ENCODE data around the gene PLOD1. TPM values are rescaled to one million over a fixed set of nuclear protein-coding genes. Genes with fewer than 3 reads are reported as not detected.
A peak's percentile ranks its signal among the peaks of the same experiment; 100 is the strongest.
"Not testable (repeated sequence)": the region's sequence is repeated elsewhere in the genome, so short reads cannot be mapped to it uniquely, and the experiment has no call there.

The PLOD1 gene
- 10 to 100 TPM; 10.5 to 11.1 TPM for total RNA-seq

DNA sequence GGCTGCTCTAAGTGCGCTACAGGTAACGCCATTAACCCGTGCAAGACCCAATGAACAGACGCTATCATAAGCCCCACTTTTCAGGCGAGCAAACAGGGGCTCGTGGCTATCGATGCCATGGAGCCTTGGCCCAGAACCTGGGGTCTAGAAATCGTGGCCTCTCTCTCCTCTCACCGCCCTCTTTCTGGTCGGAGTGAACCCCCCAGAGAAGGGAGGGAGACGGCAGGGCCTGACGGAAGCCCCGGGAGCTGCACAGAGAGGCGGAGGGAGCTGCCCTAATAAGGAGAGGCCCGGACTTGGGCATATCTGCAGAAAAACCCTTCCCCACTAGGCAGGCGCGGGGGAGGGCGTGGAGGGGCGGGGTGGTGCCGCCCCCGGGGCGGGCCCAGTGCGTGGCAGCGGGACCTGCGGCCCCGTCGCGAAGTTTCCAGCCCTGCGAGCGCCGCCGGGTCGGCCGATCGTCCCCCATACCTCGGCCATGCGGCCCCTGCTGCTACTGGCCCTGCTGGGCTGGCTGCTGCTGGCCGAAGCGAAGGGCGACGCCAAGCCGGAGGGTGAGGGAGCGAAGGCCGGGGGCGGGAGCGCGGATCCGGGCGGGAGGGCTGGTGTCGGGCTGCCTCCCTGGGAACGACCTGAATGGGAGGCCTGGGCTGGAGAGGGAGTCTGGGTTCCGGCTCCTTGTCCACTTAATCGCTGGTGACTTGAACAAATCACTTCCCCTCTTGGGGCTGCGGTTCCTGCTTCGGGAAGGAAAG is at the start of gene PLOD1:
Gene PLOD1, plus strand, starts transcription at position 416 of the 755 bp plus-strand sequence. Its CDS starts 63 bp downstream, at position 479.
- ChIA-PET POLR2A (interaction anchor here (1.0 kb wide), 2 partner anchors 24 to 26 kb away, joined by 3 read pairs; no protein-coding TSS in a partner anchor), CTCF (interaction anchor here (0.6 to 1.0 kb wide), 3 partner anchors 14 to 64 kb away, joined by 3 to 4 read pairs (median 3); no protein-coding TSS in a partner anchor)
- Mint-ChIP-seq H3K27me3 (no peaks in the 10 kb centered on the region), H3K4me1 (peaks cover 13% of the 10 kb centered on the region), H3K9me3 (no peaks in the 10 kb centered on the region), H3K27ac (peak within 1 kb of the TSS; percentile 79), H3K4me3 (peak within 1 kb of the TSS; percentile 79), H3K36me3 (ENCODE audit: low read depth) (no peaks in the 10 kb centered on the region)
- DNase-seq = peak; percentile 88

DNA sequence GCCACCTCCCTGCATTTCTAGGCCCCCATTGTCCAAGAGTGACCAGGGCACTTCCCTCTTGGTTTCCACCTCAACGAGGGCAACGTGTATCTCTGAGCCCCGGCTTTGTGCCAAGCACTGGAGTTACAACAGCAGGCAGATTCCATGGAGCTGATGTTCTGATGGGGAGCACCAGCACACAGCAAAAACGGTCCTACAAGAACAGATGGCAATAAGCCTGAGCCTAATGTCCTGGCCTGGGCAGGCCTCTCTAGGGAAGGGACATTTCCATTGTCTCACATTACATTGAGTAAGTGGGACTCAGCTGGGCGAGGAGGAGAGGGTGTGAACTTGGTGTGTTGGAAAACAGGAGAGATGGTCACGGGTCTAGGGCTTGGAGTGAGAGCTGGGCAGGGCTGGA is 48.6 kb upstream of the PLOD1 start:
- no peak for DNase-seq
- ChIA-PET CTCF (interaction anchor here (1.0 kb wide), 1 partner anchor 22 kb away, joined by 3 read pairs; no protein-coding TSS in a partner anchor), POLR2A (no interaction called here)
- H3K4me1 Mint-ChIP-seq = no peaks in the 10 kb centered on the region
- no peak overlapping the region for H3K27ac Mint-ChIP-seq
- H3K36me3 Mint-ChIP-seq (ENCODE audit: low read depth) = no peaks in the 10 kb centered on the region
- peaks cover 4% of the 10 kb centered on the region for H3K27me3 Mint-ChIP-seq
- no peak overlapping the region for H3K4me3 Mint-ChIP-seq
- no peaks in the 10 kb centered on the region for H3K9me3 Mint-ChIP-seq

DNA sequence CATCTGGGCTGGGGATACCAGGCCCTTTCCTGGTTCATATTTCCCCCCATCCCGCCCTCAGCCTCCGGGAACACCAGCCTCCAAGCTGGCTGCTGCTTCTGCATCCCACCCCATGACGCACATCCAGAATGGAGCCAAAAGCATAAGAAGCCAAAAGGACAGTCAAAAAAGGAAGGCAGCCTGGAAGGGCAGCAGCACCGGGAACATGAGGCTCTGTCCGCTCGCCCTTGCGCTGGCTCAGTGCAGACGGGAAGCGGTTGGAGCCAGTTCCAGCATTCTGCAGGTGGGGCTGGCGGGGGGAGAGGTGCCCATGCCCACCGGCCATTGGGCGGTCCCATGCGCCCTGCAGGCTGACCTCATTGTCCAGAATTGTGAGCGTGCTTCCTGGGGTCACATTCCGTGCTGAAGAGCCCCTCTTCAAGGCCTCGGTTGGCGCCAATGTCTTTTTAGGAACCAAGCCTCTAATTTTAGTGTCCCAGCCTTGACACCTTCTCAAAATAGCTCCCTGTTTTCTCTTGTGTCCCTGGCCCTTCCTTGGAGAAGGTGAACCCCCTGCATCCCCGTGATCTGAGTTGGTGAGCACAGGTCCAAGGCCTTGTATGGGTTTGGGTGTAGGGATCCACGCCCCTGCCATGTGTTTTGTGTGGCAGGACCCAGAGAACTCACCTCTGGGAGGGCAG is 47.4 kb upstream of the PLOD1 start:
- Mint-ChIP-seq H3K4me1 (no peaks in the 10 kb centered on the region), H3K36me3 (ENCODE audit: low read depth) (no peaks in the 10 kb centered on the region), H3K27me3 (peaks cover 3% of the 10 kb centered on the region), H3K4me3 (no peak overlapping the region), H3K9me3 (no peaks in the 10 kb centered on the region), H3K27ac (no peak overlapping the region)
- POLR2A ChIA-PET = interaction anchor here (0.6 kb wide), 1 partner anchor 107 kb away, joined by 5 read pairs; no protein-coding TSS in a partner anchor
- CTCF ChIA-PET = no interaction called here
- DNase-seq = no peak

DNA sequence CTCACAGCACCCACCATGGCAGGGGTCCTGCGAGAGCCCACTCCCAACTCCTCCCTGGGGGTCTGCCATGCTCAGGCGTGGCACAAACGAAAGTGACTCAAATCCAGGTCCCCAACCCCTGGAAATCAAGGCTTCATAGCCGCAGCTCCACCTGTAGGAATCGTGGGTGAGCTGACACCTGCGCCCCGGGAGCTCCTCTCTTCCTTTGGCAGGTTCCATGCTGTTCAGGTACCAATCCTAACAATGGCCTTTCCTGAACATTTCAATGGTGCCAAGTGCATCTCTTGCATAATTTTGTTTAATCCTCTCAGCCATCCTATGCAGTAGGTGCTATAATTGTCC is 46.9 kb upstream of the PLOD1 start:
- H3K9me3 Mint-ChIP-seq = no peaks in the 10 kb centered on the region
- no peaks in the 10 kb centered on the region for H3K36me3 Mint-ChIP-seq (ENCODE audit: low read depth)
- ChIA-PET CTCF (interaction anchor here (0.7 kb wide), 1 partner anchor 24 kb away, joined by 4 read pairs; no protein-coding TSS in a partner anchor), POLR2A (no interaction called here)
- H3K4me1 Mint-ChIP-seq = no peaks in the 10 kb centered on the region
- peaks cover 3% of the 10 kb centered on the region for H3K27me3 Mint-ChIP-seq
- DNase-seq = no peak
- H3K27ac Mint-ChIP-seq = no peak overlapping the region
- H3K4me3 Mint-ChIP-seq = no peak overlapping the region

DNA sequence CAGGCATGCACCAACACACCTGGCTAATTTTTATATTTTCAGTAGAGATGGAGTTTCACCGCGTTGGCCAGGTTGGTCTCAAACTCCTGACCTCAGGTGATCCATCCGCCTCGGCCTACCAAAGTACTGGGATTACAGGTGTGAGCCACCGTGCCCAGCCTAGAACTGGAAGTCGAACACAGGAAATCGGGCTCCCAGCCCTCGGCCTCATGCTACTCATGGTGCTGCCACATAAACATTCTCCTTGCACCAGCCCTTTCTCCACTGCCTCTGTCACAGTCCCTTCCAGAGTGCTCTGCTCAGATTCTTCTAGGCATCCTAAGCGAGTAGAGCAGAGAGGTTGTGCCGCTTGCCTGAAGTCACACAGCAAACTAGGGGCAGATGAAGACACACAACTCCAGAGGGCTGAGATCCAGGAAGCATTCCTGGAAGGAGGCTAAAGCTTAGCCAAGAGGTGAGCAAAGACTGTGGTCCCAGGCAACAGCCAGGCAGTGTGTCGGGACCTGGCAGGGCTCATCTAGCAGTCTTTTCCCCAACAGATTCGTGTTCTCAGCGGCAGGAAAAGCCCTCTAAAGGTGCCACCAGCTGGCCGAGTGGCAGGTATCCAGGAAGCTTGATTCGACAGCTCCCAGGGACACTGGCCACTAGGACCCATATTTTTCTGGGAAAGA is 46.2 kb upstream of the PLOD1 start:
- H3K27me3 Mint-ChIP-seq = peaks cover 3% of the 10 kb centered on the region
- no peaks in the 10 kb centered on the region for H3K4me1 Mint-ChIP-seq
- H3K9me3 Mint-ChIP-seq = no peaks in the 10 kb centered on the region
- no peak overlapping the region for H3K27ac Mint-ChIP-seq
- ChIA-PET CTCF (interaction anchor here (0.7 kb wide), 1 partner anchor 23 kb away, joined by 4 read pairs; no protein-coding TSS in a partner anchor), POLR2A (no interaction called here)
- DNase-seq = no peak
- H3K4me3 Mint-ChIP-seq = no peak overlapping the region
- H3K36me3 Mint-ChIP-seq (ENCODE audit: low read depth) = no peaks in the 10 kb centered on the region

DNA sequence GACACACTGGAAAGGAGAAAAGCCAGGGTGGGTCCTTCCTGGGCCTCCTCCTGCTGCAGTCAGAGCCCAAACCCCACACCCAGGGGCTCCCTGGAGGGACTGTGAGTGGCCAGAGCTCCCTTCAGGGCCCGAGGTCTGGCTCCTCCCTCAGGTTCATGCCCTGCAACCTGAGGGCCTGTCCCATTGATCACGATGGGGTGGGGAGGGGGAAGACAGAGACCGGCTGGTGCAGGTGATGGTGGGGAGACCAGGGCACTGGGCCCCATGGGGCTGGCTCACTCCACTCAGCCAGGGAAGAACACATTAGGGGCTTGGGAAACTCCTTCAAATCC is 45.7 kb upstream of the PLOD1 start:
- no peak for DNase-seq
- ChIA-PET POLR2A (no interaction called here), CTCF (no interaction called here)
- peaks cover 4% of the 10 kb centered on the region for H3K27me3 Mint-ChIP-seq
- no peaks in the 10 kb centered on the region for H3K9me3 Mint-ChIP-seq
- H3K36me3 Mint-ChIP-seq (ENCODE audit: low read depth) = no peaks in the 10 kb centered on the region
- H3K4me1 Mint-ChIP-seq = no peaks in the 10 kb centered on the region
- no peak overlapping the region for H3K27ac Mint-ChIP-seq
- no peak overlapping the region for H3K4me3 Mint-ChIP-seq

DNA sequence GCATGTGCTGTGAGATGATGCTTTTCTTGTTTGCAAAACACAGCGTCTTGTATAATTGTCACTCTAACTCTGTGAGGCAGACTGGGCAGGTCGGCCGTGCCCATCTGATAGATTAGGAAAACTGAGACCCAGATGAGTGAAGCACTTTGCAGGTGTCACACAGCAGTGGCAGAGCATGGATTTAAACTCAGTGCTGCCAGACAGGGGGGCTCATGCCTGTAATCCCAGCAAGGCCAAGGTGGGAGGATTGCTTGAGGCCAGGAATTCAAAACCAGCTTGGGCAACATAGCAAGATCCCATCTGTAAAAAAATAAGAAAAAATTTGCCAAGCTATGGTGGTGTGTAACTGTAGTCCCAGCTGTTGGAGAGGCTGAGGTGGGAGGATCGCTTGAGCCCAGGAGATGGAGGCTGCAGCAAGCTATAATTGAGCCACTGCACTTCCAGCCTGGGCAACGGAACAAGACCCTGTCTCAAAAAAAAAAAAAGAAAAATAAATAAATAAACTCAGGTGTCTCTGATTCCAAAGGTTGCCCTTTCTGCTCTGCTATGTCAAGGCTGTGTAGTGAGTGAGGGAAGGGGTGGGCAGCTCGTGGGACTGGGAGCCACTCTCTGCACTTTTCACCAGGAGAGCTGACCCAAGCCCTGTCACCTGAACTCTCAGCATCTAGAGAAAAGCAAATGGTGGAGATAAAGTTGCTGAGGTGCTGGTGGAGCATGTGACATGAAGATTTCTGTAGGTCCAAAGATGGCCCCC is 42.9 kb upstream of the PLOD1 start:
- Mint-ChIP-seq H3K36me3 (ENCODE audit: low read depth) (no peaks in the 10 kb centered on the region), H3K27me3 (peaks cover 13% of the 10 kb centered on the region), H3K27ac (no peak overlapping the region), H3K9me3 (no peaks in the 10 kb centered on the region), H3K4me3 (no peak overlapping the region), H3K4me1 (no peaks in the 10 kb centered on the region)
- ChIA-PET POLR2A (no interaction called here), CTCF (interaction anchor here (0.8 to 1.6 kb wide), 2 partner anchors 13 to 139 kb away, joined by 4 to 6 read pairs; no protein-coding TSS in a partner anchor)
- DNase-seq = no peak

DNA sequence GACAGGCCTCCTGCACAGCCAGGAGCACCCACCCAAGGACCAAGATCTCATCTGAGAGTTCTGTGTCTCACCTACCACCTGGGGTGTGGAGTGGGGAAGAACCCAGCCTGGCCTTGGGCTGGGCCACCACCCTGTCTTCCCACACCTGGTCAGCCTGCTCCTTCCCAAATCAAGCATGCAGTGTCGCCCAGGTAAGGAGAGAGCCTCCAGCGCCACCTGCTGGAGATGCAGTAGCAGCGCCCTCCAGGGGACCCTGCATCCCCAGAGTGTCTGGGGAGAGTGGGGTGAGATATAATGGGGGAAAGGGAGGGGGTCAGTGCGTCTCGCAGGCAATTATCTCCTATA is 40.6 kb upstream of the PLOD1 start:
- CTCF ChIA-PET = no interaction called here
- peak; percentile 74 for DNase-seq
- Mint-ChIP-seq H3K4me3 (no peak overlapping the region), H3K4me1 (no peaks in the 10 kb centered on the region), H3K27ac (no peak overlapping the region), H3K27me3 (peaks cover 30% of the 10 kb centered on the region), H3K36me3 (ENCODE audit: low read depth) (no peaks in the 10 kb centered on the region), H3K9me3 (no peaks in the 10 kb centered on the region)
- POLR2A ChIA-PET = no interaction called here

DNA sequence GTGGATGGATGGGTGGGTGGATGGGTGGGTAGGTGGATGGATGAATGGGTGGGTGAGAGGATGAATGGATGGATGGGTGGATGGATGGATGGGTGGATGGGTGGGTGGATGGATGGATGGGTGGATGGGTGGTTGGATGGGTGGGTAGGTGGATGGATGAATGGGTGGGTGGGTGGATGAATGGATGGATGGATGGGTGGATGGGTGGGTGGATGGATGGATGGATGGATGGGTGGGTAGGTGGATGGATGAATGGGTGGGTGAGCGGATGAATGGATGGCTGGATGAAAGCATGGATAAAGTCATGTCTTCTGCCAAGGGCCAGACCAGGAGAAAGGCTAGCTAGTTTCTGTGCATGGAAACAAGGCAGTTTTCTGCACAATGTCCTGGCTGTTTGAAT is 40.0 kb upstream of the PLOD1 start:
- not testable (repeated sequence) for H3K27ac Mint-ChIP-seq
- CTCF ChIA-PET = interaction anchor here (0.9 kb wide), 1 partner anchor 56 kb away, joined by 3 read pairs; no protein-coding TSS in a partner anchor

DNA sequence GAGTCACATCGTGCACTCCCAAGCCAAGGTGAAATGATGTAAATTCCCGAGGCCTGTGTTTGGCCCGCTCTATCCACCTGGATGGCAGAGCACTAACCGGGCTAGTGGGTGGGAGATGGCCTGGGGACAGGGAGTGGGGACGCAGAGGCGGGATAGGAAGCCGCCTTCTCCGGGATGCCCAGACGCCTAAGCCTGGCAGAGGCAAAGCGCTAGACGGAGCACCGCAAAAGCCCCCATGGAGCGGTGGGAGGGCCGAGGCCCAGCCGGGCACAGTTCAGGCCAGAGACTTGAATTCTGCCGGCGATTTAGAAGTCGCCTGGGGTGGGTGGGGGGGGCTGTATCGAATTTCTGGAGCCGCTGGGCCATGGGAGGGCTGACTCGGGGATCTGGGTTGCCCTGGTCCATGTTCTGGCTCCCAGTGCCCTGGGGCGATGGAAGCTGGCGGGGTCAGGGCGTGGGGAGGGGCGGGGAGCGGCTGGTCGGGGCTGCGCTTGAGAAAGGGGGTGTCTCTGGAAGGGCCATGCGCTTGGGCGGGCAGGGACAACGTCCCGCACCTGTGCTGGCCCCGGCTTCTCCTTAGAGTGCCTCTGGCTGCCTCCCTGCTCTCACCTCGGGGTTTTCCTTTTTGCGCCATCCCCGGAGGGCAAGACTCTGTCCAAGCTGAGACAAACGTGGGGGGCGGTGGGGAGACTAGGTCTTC is 36.3 kb upstream of the PLOD1 start:
- no peak overlapping the region for H3K27ac Mint-ChIP-seq
- H3K9me3 Mint-ChIP-seq = no peaks in the 10 kb centered on the region
- CTCF ChIA-PET = interaction anchor here (1.4 kb wide), 1 partner anchor 9 kb away, joined by 7 read pairs; no protein-coding TSS in a partner anchor
- H3K36me3 Mint-ChIP-seq (ENCODE audit: low read depth) = no peaks in the 10 kb centered on the region
- POLR2A ChIA-PET = interaction anchor here (1.0 kb wide), 1 partner anchor 10 kb away, joined by 4 read pairs; no protein-coding TSS in a partner anchor
- no peak overlapping the region for H3K4me3 Mint-ChIP-seq
- H3K27me3 Mint-ChIP-seq = peaks cover 58% of the 10 kb centered on the region
- no peak for DNase-seq
- no peaks in the 10 kb centered on the region for H3K4me1 Mint-ChIP-seq

More for the DNA sequence above, 40.0 kb upstream of the PLOD1 start:
- POLR2A ChIA-PET; H3K4me3 Mint-ChIP-seq; H3K36me3 Mint-ChIP-seq (ENCODE audit: low read depth); H3K4me1 Mint-ChIP-seq; H3K9me3 Mint-ChIP-seq; DNase-seq: not testable (repeated sequence)
- H3K27me3 Mint-ChIP-seq = peaks cover 36% of the 10 kb centered on the region

DNA sequence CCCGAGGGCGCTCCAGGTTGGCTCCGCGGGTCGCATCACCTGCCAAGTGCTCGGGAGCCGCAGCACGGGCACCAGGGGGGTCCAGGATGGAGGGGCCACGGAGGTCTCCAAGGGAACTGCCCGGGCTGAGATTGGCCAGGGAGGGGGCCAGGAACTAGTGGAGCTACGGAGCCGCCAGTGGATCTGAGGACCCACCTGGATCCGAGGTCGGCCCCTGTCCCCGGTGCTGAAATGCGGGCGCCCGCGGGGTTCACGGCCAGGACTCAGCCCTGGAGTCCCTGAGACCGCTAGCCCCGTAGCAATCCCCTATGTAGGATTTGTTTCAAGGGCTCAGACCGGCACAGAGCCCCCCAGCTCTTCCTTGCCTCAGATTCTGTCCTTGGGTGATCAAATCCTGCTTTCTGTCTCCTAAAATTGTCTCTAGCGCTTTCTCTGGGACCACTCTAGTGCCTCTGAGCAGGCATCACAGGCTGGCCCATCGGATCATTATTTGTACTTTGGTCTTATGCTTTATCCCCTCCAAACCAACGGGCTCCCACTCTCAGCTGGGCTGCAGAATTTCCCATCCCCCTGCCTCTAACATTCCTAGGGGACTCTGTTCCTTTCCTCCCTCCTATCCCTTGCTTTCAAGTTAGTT is 35.6 kb upstream of the PLOD1 start:
- Mint-ChIP-seq H3K9me3 (no peaks in the 10 kb centered on the region), H3K27ac (no peak overlapping the region), H3K27me3 (peaks cover 61% of the 10 kb centered on the region), H3K4me1 (no peaks in the 10 kb centered on the region), H3K4me3 (no peak overlapping the region), H3K36me3 (ENCODE audit: low read depth) (no peaks in the 10 kb centered on the region)
- CTCF ChIA-PET = interaction anchor here (1.4 kb wide), 1 partner anchor 9 kb away, joined by 7 read pairs; no protein-coding TSS in a partner anchor
- peak; percentile 32 for DNase-seq
- POLR2A ChIA-PET = interaction anchor here (1.0 kb wide), 1 partner anchor 9 kb away, joined by 4 read pairs; no protein-coding TSS in a partner anchor

DNA sequence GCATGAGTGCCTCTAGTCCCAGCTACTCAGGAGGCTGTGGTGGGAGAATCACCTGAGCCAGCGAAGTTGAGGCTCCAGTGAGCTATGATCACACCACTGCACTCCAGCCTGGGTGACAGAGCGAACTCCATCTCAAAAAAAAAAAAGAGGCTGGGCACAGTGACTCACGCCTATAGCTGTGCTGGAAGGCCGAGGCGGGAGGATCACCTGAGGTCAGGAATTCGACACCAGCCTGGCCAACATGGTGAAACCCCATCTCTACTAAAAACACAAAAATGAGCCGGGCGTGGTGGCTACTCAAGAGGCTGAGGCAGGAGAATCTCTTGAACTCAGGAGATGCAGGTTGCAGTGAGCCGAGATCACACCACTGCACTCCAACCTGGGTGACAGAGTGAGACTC is 33.1 kb upstream of the PLOD1 start:
- H3K4me3 Mint-ChIP-seq; CTCF ChIA-PET; DNase-seq; H3K9me3 Mint-ChIP-seq; H3K27ac Mint-ChIP-seq; H3K36me3 Mint-ChIP-seq (ENCODE audit: low read depth); POLR2A ChIA-PET: not testable (repeated sequence)
- H3K27me3 Mint-ChIP-seq = peaks cover 67% of the 10 kb centered on the region
- H3K4me1 Mint-ChIP-seq = peaks cover 18% of the 10 kb centered on the region

All from activated CD4-positive, alpha-beta T cell treated with anti-CD3 and anti-CD28 coated beads, Interleukin-2, amount 10 ng/mL, durations not matched to agents 7 days and 5 days (primary cell).